HFF-Myc (cell line): ENCODE data around the gene CDH23.

ENCODE experiments used
- DNase-seq: peaks from one replicate; pipeline ENCODE4 v3.0.0-alpha.2; 2011; ENCODE audit warnings: low read depth; ENCODE audit errors: extremely low read depth
- H3K4me3 ChIP-seq: replicated peaks from 2 replicates; pipeline ENCODE4 v1.5.1; 2011; ENCODE audit warnings: low read depth, mild to moderate bottlenecking, control low read depth, low read length
- TF ChIP-seq, protein P1 (sequence below): IDR thresholded peaks from 2 replicates; pipeline ENCODE4 v1.5.1; 2012; ENCODE audit warnings: mild to moderate bottlenecking, low read depth, low read length, control low read depth; ENCODE audit errors: missing control alignments

CDH23 gene

DNA sequence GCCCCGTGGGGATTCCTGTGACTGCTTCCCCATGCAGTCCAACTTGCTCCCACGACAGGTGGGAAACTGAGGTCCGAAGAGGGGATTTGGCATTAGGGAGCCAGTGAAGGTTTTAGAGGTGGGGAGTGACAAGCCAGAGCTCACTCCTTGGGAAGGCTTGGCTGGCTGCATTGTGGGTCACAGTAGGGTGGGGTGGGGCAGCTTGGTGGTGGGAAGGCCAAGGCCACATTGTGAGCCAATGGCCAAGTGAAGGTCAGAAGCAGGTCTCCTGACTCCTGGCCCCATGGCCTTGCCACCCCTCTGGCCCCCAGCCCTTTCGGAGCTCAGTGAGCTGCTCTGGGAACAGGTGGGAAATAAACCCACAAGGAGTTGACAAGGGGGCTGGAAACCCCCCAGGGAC lies 320.3 kb downstream of the CDH23 start:
- TF ChIP-seq, protein P1, sequence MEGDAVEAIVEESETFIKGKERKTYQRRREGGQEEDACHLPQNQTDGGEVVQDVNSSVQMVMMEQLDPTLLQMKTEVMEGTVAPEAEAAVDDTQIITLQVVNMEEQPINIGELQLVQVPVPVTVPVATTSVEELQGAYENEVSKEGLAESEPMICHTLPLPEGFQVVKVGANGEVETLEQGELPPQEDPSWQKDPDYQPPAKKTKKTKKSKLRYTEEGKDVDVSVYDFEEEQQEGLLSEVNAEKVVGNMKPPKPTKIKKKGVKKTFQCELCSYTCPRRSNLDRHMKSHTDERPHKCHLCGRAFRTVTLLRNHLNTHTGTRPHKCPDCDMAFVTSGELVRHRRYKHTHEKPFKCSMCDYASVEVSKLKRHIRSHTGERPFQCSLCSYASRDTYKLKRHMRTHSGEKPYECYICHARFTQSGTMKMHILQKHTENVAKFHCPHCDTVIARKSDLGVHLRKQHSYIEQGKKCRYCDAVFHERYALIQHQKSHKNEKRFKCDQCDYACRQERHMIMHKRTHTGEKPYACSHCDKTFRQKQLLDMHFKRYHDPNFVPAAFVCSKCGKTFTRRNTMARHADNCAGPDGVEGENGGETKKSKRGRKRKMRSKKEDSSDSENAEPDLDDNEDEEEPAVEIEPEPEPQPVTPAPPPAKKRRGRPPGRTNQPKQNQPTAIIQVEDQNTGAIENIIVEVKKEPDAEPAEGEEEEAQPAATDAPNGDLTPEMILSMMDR, result no peak
- no peak overlapping the region for H3K4me3 ChIP-seq
- DNase-seq, result no peak

DNA sequence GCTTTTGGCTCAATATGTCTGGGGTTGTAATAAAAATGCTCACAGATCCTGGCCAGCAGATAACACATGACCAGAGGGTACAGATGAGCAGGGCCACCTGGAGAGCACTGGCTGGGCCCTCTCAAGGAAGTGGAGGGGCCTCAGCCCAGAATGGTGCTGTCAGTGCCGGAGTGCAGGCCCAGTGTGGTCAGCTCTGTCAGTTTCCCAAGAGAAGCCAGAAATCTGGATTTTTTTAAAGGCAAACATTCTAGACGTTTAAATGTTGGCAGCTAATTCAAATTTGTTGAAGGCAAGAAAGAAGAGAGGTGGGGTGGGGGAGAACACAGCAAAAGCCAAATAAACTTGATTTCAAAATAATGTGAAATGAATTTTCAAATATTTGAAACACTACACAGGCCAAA lies 320.8 kb downstream of the CDH23 start:
- TF ChIP-seq, protein P1, result no peak
- H3K4me3 ChIP-seq, result no peak overlapping the region
- no peak for DNase-seq

DNA sequence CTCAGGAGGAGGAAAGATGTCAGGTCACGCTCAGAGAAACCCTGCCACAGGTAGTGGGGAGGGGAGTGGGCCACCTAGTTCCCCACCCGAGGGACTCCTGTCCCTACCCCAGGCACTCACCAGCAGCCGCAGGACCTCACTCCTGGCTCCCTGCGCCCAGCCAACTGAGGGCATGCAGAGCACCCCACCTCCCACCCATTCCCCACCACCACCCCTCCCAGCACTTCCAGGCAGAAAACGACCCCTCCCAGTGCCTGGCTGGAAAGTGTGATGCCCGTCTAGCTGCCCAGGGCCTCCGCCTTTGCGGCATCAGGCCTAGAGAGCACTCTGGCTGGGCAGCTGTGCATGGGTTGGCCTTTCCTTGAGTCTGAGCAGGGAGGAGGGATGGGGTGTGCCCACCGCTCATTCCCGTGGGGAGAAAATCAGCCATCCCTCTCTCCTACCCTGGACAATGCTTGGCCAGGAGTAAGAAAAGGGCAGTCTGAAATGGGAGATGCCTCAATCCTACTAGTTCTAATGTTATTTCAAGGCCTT lies 321.5 kb downstream of the CDH23 start:
- TF ChIP-seq, protein P1, result no peak
- H3K4me3 ChIP-seq, result no peak overlapping the region
- no peak for DNase-seq

DNA sequence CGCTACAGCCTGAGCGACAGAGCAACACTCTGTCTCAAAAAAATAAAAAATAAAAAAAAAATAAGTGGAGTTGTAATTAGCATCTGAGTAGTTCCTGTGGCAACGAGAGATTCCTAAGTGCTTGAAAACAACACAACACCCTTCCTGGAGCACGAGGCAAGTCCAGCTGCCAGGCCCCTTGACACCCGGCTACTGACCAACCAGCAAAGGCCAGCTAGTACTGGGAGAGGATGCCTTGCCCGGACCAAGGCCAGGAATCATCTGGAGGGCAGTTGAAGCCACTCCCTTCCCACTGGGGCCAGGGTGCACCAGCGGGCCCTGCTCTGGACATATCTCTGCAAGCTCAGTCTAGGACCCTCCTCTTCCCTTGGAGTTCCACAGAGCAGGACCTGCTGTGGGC lies 322.3 kb downstream of the CDH23 start:
- DNase-seq, result no peak
- H3K4me3 ChIP-seq, result no peak overlapping the region
- TF ChIP-seq, protein P1, result no peak

DNA sequence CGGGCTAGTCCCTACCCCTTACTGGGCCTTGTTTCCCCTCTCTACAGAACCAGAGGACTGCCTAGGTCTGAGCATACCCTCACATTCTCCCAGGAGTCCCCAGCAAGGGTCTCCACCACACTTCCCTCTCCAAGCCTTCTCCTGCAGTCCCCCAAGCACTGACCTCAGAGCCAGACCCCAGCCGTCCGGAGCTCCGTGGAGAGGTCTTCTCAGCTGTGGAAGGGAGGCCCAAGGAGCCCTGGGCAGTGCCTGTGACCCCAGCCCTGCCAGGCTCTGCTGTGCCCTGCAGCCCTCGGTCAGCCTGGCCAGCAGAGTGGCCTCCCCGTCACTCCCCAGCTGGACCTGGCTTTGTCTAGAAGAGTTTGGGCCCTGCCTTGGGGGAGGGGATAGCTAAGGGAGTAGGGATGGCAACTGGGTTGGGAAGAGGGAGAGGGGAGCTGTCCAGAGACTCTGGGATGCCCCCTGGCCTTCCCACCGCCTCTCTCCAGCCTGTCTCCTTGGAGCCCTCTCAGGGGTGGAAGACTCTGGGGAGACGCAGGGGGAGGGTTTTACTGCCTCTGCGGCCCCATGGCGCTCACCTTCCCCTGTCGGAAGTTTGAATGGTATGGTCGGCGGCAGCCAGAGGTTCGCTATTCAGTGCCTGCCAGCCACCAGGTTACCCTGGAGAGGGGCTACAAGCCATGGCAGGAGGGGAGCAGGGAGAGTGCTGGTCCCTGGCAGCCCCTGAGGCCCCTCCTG lies 322.9 kb downstream of the CDH23 start, which contains the start of gene C10orf105:
Gene C10orf105, minus strand, starts transcription at position 315 of the 738 bp plus-strand sequence. CDS start 3,441 bp downstream, outside the sequence.
- no peak within 1 kb of the TSS for H3K4me3 ChIP-seq
- DNase-seq, result no peak
- TF ChIP-seq, protein P1, result no peak

DNA sequence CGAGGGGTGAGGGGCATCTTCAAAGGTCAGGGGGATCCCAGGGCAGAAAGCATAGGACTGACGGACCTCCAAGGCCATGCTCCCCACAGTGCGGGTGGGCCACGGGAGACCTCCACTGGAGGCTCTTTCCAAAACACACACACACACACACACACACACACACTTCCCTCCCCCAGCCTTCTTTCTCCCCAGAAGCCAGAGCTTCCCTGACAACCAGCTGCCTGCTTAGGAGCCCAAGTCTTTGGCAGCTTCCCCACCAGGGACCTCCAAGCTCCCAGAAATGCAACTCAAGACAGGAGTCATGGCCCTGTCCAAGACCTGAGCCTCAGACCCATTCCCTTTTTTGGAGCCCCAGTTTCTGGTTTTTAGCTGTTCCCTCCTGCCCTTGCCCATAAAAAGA lies 323.6 kb downstream of the CDH23 start:
- TF ChIP-seq, protein P1, result no peak
- H3K4me3 ChIP-seq, result no peak overlapping the region
- DNase-seq, result no peak
